ENCODE data around the gene DNAJB4.

DNAJB4 gene

DNA sequence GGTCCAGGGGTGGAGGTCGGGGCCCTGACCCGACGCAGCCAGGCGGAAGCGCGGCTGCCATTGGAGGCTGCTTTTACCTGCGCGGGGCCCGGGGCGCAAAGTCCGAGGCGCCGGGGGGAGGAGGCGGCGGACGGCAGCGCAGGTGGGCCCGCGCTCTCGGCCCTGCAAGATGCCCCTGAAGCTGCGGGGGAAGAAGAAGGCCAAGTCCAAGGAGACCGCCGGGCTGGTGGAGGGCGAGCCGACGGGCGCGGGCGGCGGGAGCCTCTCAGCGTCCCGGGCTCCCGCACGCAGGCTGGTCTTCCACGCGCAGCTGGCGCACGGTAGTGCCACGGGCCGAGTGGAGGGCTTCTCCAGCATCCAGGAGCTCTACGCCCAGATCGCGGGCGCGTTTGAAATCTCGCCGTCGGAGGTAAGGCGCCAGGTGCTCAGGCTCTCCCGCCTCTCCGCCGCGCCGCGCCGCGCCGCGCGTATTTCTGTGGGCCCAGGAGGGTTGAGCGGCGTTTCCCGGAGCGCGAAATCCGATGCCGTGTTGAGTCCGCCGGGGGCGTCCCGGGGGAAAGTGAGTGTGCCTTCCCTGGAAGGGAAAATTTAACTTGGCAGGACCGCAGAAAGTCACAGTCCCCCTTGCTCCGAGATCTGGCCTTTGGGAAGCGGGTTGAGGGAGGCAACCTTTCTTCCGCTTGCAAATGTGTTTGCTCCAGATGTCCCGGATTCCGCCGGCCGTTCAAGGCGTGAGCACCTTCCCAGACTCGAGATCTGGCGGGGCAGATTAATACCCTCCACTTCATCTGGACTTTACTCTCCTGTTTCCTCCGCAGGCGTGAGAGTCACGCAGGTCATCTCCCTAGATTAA, 41.4 kb downstream of the DNAJB4 start, which contains the start of gene GIPC2:
TSS of gene GIPC2 (plus strand) at position 41 of the 853 bp plus-strand sequence. CDS start at position 170, 129 bp downstream.
- no peak for TF ChIP-seq CTCF (conservative IDR thresholded peaks at IDR 0.05; ENCODE audit: low read depth, low read length)
- no peak for DNase-seq (ENCODE audit: low read depth)

GRCh38 chr1:78047106-78047505, 42.4 kb downstream of the DNAJB4 start:
- no peak for DNase-seq (ENCODE audit: low read depth)
- H3K4me3 ChIP-seq (ENCODE audit: low read length) = no peak overlapping the region
- TF ChIP-seq CTCF (conservative IDR thresholded peaks at IDR 0.05; ENCODE audit: low read depth, low read length) = no peak

More for the DNA sequence above, 41.4 kb downstream of the DNAJB4 start, which contains the start of gene GIPC2:
- peak within 1 kb of the TSS; percentile 49 for H3K4me3 ChIP-seq (ENCODE audit: low read length)

DNA sequence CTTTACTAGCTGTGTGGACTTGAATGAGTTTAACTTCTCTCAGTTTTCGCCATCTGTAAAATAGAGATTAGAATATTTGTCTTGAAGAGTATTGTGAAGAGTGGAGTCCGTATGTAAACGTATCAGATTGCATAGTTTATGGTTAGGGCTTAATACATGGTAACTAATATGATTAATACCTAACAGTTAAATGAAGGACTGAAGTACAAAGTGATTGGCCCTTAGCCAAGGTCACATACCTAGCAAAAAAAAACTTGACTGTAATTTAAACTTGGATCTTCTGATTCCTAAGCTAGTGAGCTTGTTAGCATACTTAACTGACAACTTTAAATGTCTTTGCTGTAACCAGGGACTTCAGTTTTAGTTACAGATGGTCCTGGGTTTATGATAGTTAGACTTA, 42.9 kb downstream of the DNAJB4 start:
- no peak for TF ChIP-seq CTCF (conservative IDR thresholded peaks at IDR 0.05; ENCODE audit: low read depth, low read length)
- DNase-seq (ENCODE audit: low read depth) = no peak
- no peak overlapping the region for H3K4me3 ChIP-seq (ENCODE audit: low read length)

DNA sequence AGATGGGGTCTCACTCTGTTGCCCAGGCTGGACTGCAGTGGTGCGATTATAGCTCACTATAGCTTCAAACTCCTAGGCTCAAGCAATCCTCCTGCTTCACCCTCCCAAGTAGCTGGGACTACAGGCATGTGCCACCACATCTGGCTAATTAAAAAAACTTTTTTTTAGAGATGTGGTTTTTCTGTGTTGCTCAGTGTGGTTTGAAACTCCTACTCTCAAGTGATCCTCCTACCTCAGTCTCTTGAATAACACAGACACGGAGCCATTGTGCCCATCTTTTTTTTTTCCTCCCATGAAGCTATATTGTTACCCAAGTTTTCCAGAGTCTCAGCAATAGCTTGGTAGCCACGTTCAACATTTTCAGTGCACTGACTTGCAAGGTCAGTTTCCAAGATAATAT, 43.7 kb downstream of the DNAJB4 start:
- H3K4me3 ChIP-seq (ENCODE audit: low read length) = no peak overlapping the region
- DNase-seq (ENCODE audit: low read depth) = no peak
- TF ChIP-seq CTCF (conservative IDR thresholded peaks at IDR 0.05; ENCODE audit: low read depth, low read length) = no peak

DNA sequence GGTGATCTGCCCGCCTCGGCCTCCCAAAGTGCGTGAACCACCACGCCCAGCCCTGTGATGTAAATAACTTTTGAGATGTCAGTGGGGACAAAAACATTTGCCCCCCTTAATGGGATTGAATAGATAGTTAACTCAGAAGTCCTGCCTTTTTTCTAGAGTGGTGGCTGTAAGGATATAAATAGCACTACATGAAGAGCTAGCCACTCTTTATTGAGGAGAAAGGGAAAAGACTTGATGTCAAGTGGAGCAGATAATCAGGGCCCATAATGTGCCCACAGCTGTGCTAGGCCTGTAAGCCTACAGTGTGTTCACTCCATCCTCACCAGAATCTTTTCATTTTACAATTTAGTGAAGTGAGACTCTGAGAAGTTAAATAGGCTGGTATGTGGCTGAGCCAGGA, 44.7 kb downstream of the DNAJB4 start:
- no peak for DNase-seq (ENCODE audit: low read depth)
- H3K4me3 ChIP-seq (ENCODE audit: low read length) = no peak overlapping the region
- TF ChIP-seq CTCF (conservative IDR thresholded peaks at IDR 0.05; ENCODE audit: low read depth, low read length) = no peak

DNA sequence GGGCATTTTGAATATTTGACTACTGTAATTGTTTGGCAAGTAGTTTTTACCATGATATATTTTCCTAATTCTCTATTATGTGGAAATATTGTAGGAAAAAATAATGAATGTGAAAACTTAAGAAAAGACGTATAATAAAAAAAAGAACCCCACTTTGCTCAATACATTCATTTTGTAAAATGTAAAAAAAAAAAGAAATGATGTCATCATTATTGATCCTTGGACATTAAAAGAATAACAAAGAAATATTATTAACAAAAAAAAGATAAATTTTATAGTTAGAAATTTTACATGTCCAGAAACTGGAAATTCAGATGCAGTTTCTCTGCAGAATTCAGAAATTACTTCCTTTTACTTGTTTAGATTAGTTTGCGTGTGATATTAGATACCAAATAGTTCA, 46.3 kb downstream of the DNAJB4 start:
- DNase-seq (ENCODE audit: low read depth) = no peak
- H3K4me3 ChIP-seq (ENCODE audit: low read length) = no peak overlapping the region
- TF ChIP-seq CTCF (conservative IDR thresholded peaks at IDR 0.05; ENCODE audit: low read depth, low read length) = no peak

Measured in retinal pigment epithelial cell (primary cell).